Endothelial cell of umbilical vein (primary cell): Measurements from ENCODE around the gene NDUFB10.

Source experiments
- CTCF ChIP-seq, 2 donors: IDR thresholded peaks; 1 replicate in 1 of 2; 2 replicates in 1 of 2; pipeline ENCODE4 v1.5.1; 2011; ENCODE audit warnings: low read length in 2 of 2, mild to moderate bottlenecking in 2 of 2, moderate library complexity in 2 of 2, control low read depth in 1 of 2, inconsistent platforms in 1 of 2, low read depth in 1 of 2; ENCODE audit not compliant: insufficient read depth in 1 of 2; ENCODE audit errors: extremely low read depth in 1 of 2
- EZH2 ChIP-seq: IDR thresholded peaks from 2 replicates; pipeline ENCODE4 v1.6.1; 2012; ENCODE audit warnings: borderline replicate concordance, low read depth, mild to moderate bottlenecking, moderate library complexity, low read length, inconsistent platforms; ENCODE audit not compliant: severe bottlenecking
- FOS ChIP-seq: IDR thresholded peaks from 2 replicates; pipeline ENCODE4 v1.6.1; 2011; ENCODE audit warnings: mild to moderate bottlenecking, low read length, moderate library complexity, borderline replicate concordance; ENCODE audit not compliant: insufficient read depth
- MAX ChIP-seq: IDR thresholded peaks from 2 replicates; pipeline ENCODE4 v1.6.1; 2011; ENCODE audit not compliant: insufficient read depth, insufficient read length
- MYC ChIP-seq: IDR thresholded peaks from one replicate; pipeline ENCODE4 v1.6.1; 2011; ENCODE audit warnings: mild to moderate bottlenecking, low read depth, low read length
- POLR2A ChIP-seq: IDR thresholded peaks from 2 replicates; pipeline ENCODE4 v1.6.1; 2012; ENCODE audit warnings: low read depth, mild to moderate bottlenecking, control low read depth, low read length

DNA sequence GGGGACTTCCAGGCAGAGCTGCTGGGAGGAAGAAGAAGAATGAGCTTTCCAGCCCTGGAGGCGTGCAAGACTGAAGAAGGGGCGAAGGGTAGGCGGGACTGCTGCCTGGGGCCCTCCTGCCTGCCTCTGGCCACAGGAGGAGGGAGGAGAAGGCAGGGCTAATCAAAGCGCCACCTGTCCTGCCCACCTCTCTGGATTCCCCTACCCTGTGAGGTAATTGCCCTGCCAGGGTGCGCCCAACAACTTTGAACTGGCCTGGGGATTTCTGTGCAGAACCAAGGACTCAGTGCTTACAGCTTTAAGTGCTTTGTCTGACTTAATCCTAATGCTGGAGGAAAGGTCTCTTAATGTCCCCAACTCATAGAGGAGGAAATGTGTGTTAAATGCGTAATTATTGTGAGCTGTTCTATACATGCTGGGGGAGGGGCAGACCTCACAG is 22.1 kb downstream of the NDUFB10 start, which contains the start of gene NOXO1:
- TF ChIP-seq POLR2A, result no peak
- TF ChIP-seq CTCF (IDR thresholded peaks at IDR 0.05; ENCODE audit: extremely low read depth in 1 of 2, insufficient read depth in 1 of 2, low read depth in 1 of 2, low read length in 2 of 2), result no peak
- no peak for TF ChIP-seq EZH2
- no peak for TF ChIP-seq FOS
- TF ChIP-seq MAX, result no peak
- TF ChIP-seq MYC, result no peak
